Endothelial cell of umbilical vein (primary cell): ENCODE data around the gene LYSMD2. TPM values are rescaled to one million over a fixed set of nuclear protein-coding genes. Genes with fewer than 3 reads are reported as not detected.

Source experiments
- BruUV-seq: library from RNA; stranded (reverse); fragments of 400-500 nt; replicated peaks from 2 replicates; lab custom pipeline; 2021; lab: Mats Ljungman, UMichigan
- CTCF ChIA-PET: fragments of 300-600, 350-600 bp; sonication (Branson Sonifier 250); formaldehyde crosslinking; loops from one replicate; lab custom pipeline; 2021; ENCODE audit warnings: antibody characterized with exemption, inconsistent platforms; lab: Charles Lee
- POLR2A ChIA-PET: fragments of 300-600, 350-600 bp; sonication (Branson Sonifier 250); formaldehyde crosslinking; loops from one replicate; lab custom pipeline; 2021; ENCODE audit warnings: antibody characterized with exemption, inconsistent platforms; lab: Charles Lee
- DNase-seq: peaks from one replicate; pipeline ENCODE4 v3.0.0-alpha.2; 2011; ENCODE audit warnings: low read depth, low spot score
- FAIRE-seq: peaks from 2 replicates; lab custom pipeline; 2011; peaks lifted over from hg19 to GRCh38; lab: Jason Lieb, UNC
- H2AFZ ChIP-seq: 2 replicates; pipeline ENCODE4 v1.6.0; 2012; ENCODE audit warnings: low read depth, low read length, control low read depth, inconsistent platforms
- H3K27ac ChIP-seq: 2 replicates; pipeline ENCODE4 v1.5.1; 2011; ENCODE audit warnings: low read depth, mild to moderate bottlenecking, control low read depth, low read length, moderate library complexity; ENCODE audit not compliant: insufficient read depth
- H3K27me3 ChIP-seq, 2 experiments: 2 replicates each; pipeline versions ENCODE4 v1.6.0 to v1.6.1; 2011; ENCODE audit warnings: low read length in 2 of 2, mixed read lengths in 1 of 2; ENCODE audit not compliant: control insufficient read depth in 2 of 2, insufficient read depth in 2 of 2
- H3K36me3 ChIP-seq, 2 experiments: 2 replicates in 1 of 2; 3 replicates in 1 of 2; pipeline ENCODE4 v1.5.1; 2011; ENCODE audit warnings: low read length in 2 of 2, mild to moderate bottlenecking in 1 of 2, moderate library complexity in 1 of 2; ENCODE audit not compliant: control insufficient read depth in 2 of 2, insufficient read depth in 2 of 2; ENCODE audit errors: extremely low read depth in 1 of 2
- H3K4me1 ChIP-seq: 3 replicates; pipeline ENCODE4 v1.5.1; 2011; ENCODE audit warnings: mild to moderate bottlenecking, low read length; ENCODE audit not compliant: control insufficient read depth, insufficient read depth; ENCODE audit errors: extremely low read depth
- H3K4me2 ChIP-seq: 2 replicates; pipeline ENCODE4 v1.6.1; 2011; ENCODE audit warnings: low read length, control low read depth, mixed read lengths; ENCODE audit not compliant: insufficient read depth
- H3K4me3 ChIP-seq, 3 experiments: fragments of 200-600 bp in 1 of 3; sonication (generic), shearing (Covaris generic) in 1 of 3; replicated peaks in 1 of 3; 2 replicates each; pipeline ENCODE4 v1.5.1; 2011 to 2016; ENCODE audit warnings: control low read depth in 3 of 3, low read length in 3 of 3, mild to moderate bottlenecking in 2 of 3, inconsistent platforms in 1 of 3, low read depth in 1 of 3, moderate library complexity in 1 of 3; ENCODE audit not compliant: insufficient read depth in 1 of 3
- H3K79me2 ChIP-seq: 2 replicates; pipeline ENCODE4 v1.6.0; 2012; ENCODE audit warnings: low read length, inconsistent platforms; ENCODE audit not compliant: control insufficient read depth, insufficient read depth
- H3K9ac ChIP-seq: replicated peaks from 2 replicates; pipeline ENCODE3; 2011; ENCODE audit warnings: low read length, control low read depth; ENCODE audit not compliant: insufficient read depth; ENCODE audit errors: extremely low read depth
- H3K9me1 ChIP-seq: replicated peaks from 3 replicates; pipeline ENCODE4 v1.6.0; 2011; ENCODE audit warnings: mild to moderate bottlenecking, low read length; ENCODE audit not compliant: control insufficient read depth, insufficient read depth; ENCODE audit errors: extremely low read depth
- H3K9me3 ChIP-seq: replicated peaks from 2 replicates; pipeline ENCODE4 v1.5.1; 2012; ENCODE audit warnings: low read length, inconsistent platforms; ENCODE audit not compliant: control insufficient read depth, insufficient read depth
- H4K20me1 ChIP-seq: replicated peaks from 2 replicates; pipeline ENCODE3; 2011; ENCODE audit warnings: mild to moderate bottlenecking, low read length; ENCODE audit not compliant: control insufficient read depth, insufficient read depth; ENCODE audit errors: extremely low read depth
- EZH2 ChIP-seq: IDR thresholded peaks from 2 replicates; pipeline ENCODE4 v1.6.1; 2012; ENCODE audit warnings: borderline replicate concordance, low read depth, mild to moderate bottlenecking, moderate library complexity, low read length, inconsistent platforms; ENCODE audit not compliant: severe bottlenecking
- FOS ChIP-seq: IDR thresholded peaks from 2 replicates; pipeline ENCODE4 v1.6.1; 2011; ENCODE audit warnings: mild to moderate bottlenecking, low read length, moderate library complexity, borderline replicate concordance; ENCODE audit not compliant: insufficient read depth
- GATA2 ChIP-seq: IDR thresholded peaks from 2 replicates; pipeline ENCODE4 v1.7.0; 2011; ENCODE audit warnings: low read depth, mild to moderate bottlenecking, moderate library complexity, mixed read lengths, low read length; ENCODE audit not compliant: insufficient read length, insufficient read depth
- JUN ChIP-seq: IDR thresholded peaks from 2 replicates; pipeline ENCODE4 v1.6.1; 2011; ENCODE audit warnings: borderline replicate concordance, low read depth; ENCODE audit not compliant: insufficient read length, insufficient read depth
- MYC ChIP-seq: IDR thresholded peaks from one replicate; pipeline ENCODE4 v1.6.1; 2011; ENCODE audit warnings: mild to moderate bottlenecking, low read depth, low read length
- POLR2A ChIP-seq: IDR thresholded peaks from 2 replicates; pipeline ENCODE4 v1.6.1; 2012; ENCODE audit warnings: low read depth, mild to moderate bottlenecking, control low read depth, low read length
- POLR2AphosphoS5 ChIP-seq: IDR thresholded peaks from 2 replicates; pipeline ENCODE4 v1.6.1; 2012; ENCODE audit warnings: low read depth, mild to moderate bottlenecking, control low read depth, low read length, moderate library complexity; ENCODE audit not compliant: insufficient read depth
- dilution Hi-C: fragments of 300-500 bp; cut with MboI; formaldehyde crosslinking; loops from one replicate; pipeline ENCODE4 v1.15.0; 2019; ENCODE audit warnings: low sequenced_read_pairs; ENCODE audit not compliant: extremely low pct_ligation_motif_present
- intact Hi-C: fragments of 100-400 bp; cut with micrococcal nuclease; formaldehyde crosslinking; loops from one replicate; pipeline ENCODE4 v1.10.0; 2022
- polyA plus RNA-seq, 4 experiments: library from polyadenylated mRNA; depleted of rRNA in 3 of 4; stranded (reverse) in 3 of 4; unstranded in 1 of 4; fragments of >200 nt; gene quantifications; 2 replicates each; pipeline versions ENCODE4 v1.2.1 to v1.2.3, GENCODE V29; 2011 to 2012; ENCODE audit warnings: missing spikeins in 1 of 4
- total RNA-seq: library from RNA; stranded (reverse); gene quantifications from 2 replicates; pipeline ENCODE4 v1.2.3, GENCODE V29; 2021
- TF ChIP-seq, protein P1 (sequence below): IDR thresholded peaks from 2 replicates; pipeline ENCODE4 v1.6.1; 2011; ENCODE audit not compliant: insufficient read depth, insufficient read length
- TF ChIP-seq, protein P2 (sequence below), 2 donors: IDR thresholded peaks; 1 replicate in 1 of 2; 2 replicates in 1 of 2; pipeline ENCODE4 v1.5.1; 2011; ENCODE audit warnings: low read length in 2 of 2, mild to moderate bottlenecking in 2 of 2, moderate library complexity in 2 of 2, control low read depth in 1 of 2, inconsistent platforms in 1 of 2, low read depth in 1 of 2; ENCODE audit not compliant: insufficient read depth in 1 of 2; ENCODE audit errors: extremely low read depth in 1 of 2

The LYSMD2 gene
- total and polyA plus RNA-seq, 2 donors (not counting 3 experiments of a cell fraction or from before 2014, with no cell fraction given): 6.2 to 8.0 TPM

DNA sequence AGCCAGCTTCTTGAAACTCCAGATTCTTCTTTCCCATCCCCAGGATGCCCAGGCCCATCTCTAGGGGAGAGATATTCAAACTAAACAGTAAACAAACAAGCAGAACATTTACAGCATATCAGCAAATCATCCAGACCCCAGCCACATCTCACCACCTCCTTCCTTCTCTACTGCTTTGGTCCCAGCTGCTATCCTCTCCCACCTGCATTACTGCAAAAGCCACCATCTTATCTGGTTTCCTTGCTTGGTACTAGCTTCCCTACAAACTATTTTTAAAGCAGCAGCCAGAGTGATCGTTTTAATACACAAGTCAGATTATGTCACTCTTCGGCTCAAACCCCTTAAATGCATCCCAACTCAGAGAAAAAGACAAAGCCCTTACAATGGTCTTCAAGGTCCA, 4.8 kb downstream of the LYSMD2 start:
- H3K27ac ChIP-seq: no peak overlapping the region
- H3K4me1 ChIP-seq: peaks cover 3% of the 10 kb centered on the region
- no peaks in the 10 kb centered on the region for H3K36me3 ChIP-seq
- TF ChIP-seq, protein P1, sequence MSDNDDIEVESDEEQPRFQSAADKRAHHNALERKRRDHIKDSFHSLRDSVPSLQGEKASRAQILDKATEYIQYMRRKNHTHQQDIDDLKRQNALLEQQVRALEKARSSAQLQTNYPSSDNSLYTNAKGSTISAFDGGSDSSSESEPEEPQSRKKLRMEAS: no peak
- TF ChIP-seq FOS (no peak), MYC (no peak), JUN (no peak), POLR2A (no peak), EZH2 (no peak), GATA2 (no peak), POLR2AphosphoS5 (no peak)
- TF ChIP-seq, protein P2, sequence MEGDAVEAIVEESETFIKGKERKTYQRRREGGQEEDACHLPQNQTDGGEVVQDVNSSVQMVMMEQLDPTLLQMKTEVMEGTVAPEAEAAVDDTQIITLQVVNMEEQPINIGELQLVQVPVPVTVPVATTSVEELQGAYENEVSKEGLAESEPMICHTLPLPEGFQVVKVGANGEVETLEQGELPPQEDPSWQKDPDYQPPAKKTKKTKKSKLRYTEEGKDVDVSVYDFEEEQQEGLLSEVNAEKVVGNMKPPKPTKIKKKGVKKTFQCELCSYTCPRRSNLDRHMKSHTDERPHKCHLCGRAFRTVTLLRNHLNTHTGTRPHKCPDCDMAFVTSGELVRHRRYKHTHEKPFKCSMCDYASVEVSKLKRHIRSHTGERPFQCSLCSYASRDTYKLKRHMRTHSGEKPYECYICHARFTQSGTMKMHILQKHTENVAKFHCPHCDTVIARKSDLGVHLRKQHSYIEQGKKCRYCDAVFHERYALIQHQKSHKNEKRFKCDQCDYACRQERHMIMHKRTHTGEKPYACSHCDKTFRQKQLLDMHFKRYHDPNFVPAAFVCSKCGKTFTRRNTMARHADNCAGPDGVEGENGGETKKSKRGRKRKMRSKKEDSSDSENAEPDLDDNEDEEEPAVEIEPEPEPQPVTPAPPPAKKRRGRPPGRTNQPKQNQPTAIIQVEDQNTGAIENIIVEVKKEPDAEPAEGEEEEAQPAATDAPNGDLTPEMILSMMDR (IDR thresholded peaks at IDR 0.05; ENCODE audit: extremely low read depth in 1 of 2, insufficient read depth in 1 of 2, low read depth in 1 of 2, low read length in 2 of 2): no peak
- ChIA-PET POLR2A (no interaction called here), CTCF (interaction anchor here (1.0 to 2.8 kb wide), 3 partner anchors 11 to 82 kb away, joined by 3 to 9 read pairs (median 7); no protein-coding TSS in a partner anchor)
- H3K9me3 ChIP-seq: no peaks in the 10 kb centered on the region
- no peak overlapping the region for H2AFZ ChIP-seq
- H3K27me3 ChIP-seq: no peaks in the 10 kb centered on the region
- no peak for FAIRE-seq
- H3K9me1 ChIP-seq: no peaks in the 10 kb centered on the region
- intact Hi-C loops (no loop called here), dilution Hi-C loops (no loop called here)
- no peak overlapping the region for H3K4me2 ChIP-seq
- no peak overlapping the region for H3K9ac ChIP-seq
- no peak for DNase-seq
- H3K4me3 ChIP-seq: no peak overlapping the region
- BruUV-seq: no TSS peak
- no peaks in the 10 kb centered on the region for H4K20me1 ChIP-seq
- H3K79me2 ChIP-seq: no peaks in the 10 kb centered on the region
